NCI-H446 (cell line): ENCODE measurements around the gene RUSC1.
A peak's percentile ranks its signal among the peaks of the same experiment; 100 is the strongest.
"Not testable (repeated sequence)": the region's sequence is repeated elsewhere in the genome, so short reads cannot be mapped to it uniquely, and the experiment has no call there.

ENCODE experiments used
- DNase-seq, 2 experiments: peaks; one replicate each; lab custom pipeline; 2025; lab: John Stamatoyannopoulos, UW

Gene RUSC1, protein sequence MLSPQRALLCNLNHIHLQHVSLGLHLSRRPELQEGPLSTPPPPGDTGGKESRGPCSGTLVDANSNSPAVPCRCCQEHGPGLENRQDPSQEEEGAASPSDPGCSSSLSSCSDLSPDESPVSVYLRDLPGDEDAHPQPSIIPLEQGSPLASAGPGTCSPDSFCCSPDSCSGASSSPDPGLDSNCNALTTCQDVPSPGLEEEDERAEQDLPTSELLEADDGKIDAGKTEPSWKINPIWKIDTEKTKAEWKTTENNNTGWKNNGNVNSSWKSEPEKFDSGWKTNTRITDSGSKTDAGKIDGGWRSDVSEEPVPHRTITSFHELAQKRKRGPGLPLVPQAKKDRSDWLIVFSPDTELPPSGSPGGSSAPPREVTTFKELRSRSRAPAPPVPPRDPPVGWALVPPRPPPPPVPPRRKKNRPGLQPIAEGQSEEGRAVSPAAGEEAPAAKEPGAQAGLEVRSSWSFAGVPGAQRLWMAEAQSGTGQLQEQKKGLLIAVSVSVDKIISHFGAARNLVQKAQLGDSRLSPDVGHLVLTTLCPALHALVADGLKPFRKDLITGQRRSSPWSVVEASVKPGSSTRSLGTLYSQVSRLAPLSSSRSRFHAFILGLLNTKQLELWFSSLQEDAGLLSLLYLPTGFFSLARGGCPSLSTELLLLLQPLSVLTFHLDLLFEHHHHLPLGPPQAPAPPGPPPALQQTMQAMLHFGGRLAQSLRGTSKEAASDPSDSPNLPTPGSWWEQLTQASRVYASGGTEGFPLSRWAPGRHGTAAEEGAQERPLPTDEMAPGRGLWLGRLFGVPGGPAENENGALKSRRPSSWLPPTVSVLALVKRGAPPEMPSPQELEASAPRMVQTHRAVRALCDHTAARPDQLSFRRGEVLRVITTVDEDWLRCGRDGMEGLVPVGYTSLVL

DNA sequence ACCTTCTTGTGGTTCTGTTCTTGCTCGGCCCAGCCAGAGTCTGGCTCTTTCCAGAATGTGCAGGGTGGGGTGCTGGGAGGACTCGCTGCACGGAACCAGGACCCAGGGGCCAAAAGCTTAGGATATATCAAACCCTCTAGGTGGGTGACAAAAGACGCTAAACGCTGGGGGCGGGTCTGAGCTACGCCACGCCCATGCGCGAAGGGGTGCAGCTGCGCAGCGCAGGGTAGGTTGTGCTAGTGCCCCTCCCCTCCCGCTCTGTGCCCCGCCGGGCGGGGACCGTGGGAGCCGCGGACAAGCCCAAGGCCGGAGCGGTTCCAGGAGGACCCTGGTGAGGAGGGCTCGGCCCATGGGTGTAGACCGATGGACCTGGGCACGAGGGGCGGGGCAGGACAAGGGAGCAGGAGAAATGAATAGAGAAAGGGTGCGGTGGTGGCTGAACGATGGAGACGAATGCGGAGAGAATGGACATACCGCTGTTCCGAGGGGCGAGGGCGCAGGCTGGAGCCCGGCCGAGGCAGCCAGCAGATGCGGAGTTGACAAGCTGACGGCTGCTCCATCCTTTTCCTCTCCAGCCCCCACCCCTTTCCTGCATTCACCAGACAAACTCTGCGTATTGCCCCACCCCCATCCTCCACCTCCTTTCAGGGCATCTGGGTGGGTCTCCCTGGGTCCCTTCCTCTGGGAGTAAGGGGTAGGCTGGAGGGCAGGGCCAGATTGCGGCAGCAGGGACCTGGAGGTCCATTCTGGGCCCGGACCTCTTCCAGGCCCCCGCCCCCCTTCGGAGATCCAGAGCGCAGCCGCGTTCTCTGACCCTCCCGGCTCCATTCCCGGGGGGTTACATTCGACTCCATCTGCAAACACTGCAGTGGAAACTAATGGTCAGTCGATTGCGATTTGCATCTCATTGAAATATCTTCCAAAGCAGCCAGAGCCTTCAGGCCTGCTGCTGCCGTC, at the start of gene RUSC1:
TSS of gene RUSC1 (plus strand) at position 234 of the 957 bp plus-strand sequence. CDS start 880 bp downstream, outside the sequence.
- no peak for DNase-seq

DNA sequence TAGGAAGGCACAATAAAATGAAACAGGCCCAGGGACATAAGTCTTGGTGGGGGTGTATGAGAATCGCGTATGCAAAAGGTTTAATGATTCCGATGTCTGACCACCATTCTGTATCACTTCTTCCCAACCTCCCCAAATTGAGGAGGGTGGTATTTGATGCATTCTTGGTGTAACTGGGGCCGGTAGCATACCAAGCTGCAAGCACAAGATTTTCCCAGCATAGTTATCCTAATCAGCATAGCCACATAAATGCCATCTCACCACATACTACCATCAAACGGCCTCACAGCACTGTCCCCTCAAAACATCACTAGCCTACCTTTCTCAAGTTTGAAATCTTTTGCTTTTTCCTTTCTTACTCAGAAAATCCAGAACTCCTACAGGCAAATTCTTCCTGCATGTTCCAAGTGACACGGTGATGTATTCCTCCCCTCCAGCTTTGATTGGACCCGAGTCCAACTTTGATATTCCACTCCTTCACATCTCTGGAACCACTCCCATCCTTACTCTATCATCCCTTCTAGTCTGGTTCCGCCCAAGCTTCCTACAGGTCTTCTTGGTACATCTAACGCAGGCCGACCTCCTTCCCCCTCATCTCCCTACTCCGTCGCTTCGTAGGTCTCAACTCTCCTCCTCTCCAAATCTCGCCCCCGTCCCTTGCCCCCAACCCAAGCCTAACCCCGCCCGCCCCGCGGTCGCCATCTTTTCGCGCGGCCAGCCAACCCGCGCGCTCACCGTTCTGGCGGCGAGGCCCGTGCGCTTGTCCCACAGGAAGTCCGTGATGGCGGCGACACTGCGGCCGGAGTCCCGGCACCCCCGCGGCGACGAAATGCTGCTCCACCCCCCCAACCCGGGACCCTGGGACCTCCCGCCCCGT, 48.0 kb upstream of the RUSC1 start:
- peak; percentile 73 to 79 for DNase-seq

DNA sequence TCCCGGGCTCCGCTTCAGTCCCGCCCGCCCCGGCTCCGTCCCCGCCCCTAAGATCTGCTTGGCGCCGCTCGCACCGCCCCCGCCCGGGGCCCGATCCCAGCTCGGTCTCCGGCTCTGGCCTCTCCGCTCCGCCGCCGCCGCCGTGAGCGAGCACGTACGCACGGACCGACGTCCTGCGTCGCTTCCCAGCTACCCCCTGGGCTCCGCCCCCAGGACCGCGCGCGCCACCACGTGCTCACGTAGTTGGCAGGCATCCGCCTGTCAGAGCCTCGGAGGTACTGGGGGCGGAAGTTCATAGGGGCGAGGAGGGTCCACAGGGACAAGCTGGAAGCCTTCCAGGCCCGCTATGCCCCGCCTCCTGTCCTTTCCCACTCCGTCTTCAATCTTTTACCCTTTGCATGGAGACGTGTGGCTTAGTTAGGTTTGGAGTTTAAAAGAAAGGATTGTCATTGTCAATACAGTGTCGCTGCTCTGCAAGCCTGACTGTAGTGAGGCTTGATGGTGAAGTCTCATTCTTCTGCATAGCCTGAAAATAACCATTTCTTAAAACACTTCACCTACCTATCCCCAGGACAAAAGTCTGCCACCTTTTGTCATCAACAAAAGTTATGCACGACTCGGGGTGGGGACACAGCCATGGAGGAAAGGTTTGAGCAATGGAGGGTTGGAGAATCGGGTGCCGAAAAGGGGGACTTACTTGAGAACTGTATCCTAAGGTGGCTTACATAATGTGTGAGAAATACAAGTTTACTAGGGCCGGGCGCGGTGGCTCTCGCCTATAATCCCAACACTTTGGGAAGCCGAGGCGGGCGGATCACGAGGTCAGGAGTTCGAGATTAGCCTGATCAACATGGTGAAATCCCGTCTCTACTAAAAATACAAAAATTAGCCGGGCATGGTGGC, 47.1 kb upstream of the RUSC1 start, which contains the start of gene CLK2:
TSS of gene CLK2 (minus strand) at position 162 of the 903 bp plus-strand sequence. CDS start 2,527 bp downstream, outside the sequence.
- peak; percentile 96 to 100 for DNase-seq

DNA sequence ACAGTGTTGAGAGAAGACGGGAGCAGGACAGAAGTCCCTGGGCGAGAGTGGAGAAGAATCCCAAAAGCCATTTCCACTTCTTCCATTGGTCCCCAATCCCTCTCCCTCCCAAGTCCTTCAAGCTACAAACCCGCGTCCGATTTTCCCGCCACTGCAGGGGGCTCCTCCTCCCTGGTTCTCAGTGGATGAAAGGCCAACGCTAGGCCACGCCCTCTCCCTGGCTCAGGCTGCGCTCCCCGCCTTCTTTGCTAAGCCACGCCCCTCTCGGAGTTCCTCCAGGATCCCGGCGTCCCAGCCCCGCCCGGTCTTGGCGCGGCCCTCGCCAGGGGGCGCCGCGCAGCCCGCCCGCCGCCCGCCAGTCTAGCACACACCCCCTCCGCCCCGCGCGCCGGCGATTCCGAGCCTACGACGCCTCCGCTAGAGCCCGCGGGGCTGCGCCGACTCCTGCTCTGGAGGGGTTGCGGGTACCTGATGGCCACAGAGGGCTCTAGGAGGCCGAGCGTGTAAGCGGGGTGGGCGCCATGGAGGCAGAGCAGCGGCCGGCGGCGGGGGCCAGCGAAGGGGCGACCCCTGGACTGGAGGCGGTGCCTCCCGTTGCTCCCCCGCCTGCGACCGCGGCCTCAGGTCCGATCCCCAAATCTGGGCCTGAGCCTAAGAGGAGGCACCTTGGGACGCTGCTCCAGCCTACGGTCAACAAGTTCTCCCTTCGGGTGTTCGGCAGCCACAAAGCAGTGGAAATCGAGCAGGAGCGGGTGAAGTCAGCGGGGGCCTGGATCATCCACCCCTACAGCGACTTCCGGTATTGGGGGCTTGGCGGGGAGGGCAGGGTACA, 43.4 kb upstream of the RUSC1 start, which contains the start of gene HCN3:
TSS of gene HCN3 (plus strand) at position 394 of the 832 bp plus-strand sequence. CDS start at position 522, 128 bp downstream.
- peak; percentile 97 to 99 for DNase-seq

DNA sequence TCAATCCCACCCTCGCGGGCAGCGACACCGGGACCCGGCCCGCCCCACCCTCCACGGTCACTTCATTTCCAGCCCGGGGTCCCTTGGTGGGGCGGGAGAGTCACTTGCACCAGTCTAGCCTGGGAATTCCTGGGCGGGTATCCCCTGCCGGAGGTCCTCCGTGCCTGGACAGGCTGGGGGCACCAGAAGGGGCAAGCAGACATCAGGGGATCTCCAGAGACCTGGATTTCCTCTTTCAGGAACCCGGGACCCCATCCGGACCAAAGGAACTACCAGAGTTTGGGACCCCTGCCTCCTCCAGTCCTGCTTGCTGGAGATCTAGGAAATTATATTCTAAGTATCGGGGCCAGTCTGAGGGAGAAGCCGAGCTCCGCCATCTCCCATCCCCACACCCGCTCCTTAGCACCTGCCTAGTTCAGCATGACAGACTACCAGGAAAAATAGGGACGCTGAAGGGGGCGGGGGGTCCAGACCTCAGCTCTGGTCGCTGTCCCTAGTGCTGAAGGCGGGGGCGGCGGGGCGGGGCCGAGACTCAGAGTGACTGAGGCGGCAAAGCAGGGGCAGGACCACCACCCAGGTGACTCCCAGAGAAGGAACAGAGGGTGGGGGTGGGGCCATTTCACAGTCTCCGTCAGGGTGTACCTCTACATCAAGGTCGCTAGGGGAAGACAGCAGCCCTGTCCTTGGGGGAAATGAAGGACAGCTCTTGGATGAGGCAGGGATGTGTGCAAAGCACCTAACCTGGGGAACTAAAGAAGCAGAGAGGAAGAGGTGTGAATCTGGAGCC, 42.6 kb upstream of the RUSC1 start:
- peak; percentile 27 to 38 for DNase-seq

DNA sequence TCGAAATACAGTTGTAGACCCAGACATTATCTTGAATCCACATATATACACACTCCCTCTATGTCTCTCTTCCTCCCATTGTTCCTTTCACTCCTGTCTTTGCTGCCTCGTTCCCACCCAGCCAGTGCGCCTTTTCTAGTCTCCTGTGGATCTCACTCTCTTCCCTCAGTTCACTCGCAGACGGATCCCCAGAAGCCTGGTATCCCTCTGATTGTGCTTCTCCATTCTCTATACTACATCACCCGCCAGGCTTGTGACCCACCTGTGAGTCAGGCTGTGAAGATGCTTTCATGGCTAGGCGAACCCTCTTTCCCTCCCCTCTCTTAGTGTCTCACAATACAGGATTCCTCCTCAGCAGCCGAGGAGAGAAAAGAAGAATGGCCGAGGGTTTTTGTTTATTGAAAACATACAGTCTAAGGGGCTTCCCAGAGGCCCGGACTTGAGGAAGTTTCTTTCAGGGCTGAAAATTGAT, 42.0 kb upstream of the RUSC1 start:
- no peak for DNase-seq

DNA sequence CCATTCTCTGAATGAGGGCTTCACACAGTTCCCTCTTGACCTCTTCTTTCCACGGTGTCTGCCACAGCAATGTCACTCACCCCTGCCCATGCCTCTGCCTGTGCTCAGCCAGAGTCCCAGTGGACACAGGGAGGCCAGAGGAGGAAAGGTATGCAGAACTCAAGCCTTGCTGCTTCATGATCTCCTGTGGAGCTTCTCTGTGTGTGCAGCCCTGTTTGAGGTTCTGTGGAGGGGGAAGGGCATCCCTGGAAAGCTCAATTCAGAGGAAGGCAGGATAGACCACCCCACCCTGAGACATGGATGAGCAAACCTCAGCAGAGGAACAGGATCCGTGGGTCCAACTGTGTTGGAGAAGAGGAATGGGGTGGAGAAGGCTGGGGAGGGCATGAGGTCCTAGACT, 41.4 kb upstream of the RUSC1 start:
- no peak for DNase-seq

DNA sequence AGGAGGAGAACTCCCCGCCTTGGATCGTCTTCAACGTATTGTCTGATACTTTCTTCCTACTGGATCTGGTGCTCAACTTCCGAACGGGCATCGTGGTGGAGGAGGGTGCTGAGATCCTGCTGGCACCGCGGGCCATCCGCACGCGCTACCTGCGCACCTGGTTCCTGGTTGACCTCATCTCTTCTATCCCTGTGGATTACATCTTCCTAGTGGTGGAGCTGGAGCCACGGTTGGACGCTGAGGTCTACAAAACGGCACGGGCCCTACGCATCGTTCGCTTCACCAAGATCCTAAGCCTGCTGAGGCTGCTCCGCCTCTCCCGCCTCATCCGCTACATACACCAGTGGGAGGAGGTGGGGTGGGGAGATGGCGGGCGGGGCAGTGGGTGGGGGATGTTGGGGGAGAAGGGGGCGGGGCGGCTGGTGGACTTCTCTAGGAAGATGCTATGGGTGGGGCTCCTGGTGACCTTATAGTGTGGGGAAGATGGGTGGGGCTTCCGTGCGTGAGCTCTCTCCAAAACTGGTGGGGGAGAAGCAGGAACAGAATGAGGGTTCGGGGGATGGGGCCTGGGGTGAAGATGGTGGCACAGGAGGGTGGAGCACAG, 38.1 kb upstream of the RUSC1 start:
- DNase-seq: no peak

DNA sequence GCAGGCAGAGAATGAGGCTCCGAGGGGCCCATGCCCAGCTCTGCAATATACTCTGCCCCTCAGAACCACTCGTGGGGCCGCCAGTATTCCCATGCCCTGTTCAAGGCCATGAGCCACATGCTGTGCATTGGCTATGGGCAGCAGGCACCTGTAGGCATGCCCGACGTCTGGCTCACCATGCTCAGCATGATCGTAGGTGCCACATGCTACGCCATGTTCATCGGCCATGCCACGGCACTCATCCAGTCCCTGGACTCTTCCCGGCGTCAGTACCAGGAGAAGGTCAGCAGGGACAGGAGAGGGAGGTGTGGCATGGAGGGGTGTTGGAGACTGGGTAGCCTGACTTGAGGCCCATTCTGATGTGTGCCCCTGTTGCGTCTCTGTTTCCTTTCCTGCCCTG, 36.2 kb upstream of the RUSC1 start:
- no peak for DNase-seq

DNA sequence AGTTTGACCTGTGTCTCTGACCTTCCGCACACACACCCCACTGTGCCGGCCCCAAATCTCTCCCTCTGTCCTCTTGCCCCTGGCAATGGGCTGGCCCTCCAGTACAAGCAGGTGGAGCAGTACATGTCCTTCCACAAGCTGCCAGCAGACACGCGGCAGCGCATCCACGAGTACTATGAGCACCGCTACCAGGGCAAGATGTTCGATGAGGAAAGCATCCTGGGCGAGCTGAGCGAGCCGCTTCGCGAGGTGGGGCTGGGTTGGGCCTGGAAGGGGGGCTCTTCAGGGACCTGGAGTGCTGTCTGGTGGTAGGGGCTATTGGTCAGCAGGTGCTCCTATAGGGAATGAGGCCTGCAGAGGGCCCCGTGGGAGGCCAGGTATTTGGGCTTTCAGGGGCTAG, 35.6 kb upstream of the RUSC1 start:
- DNase-seq: no peak

DNA sequence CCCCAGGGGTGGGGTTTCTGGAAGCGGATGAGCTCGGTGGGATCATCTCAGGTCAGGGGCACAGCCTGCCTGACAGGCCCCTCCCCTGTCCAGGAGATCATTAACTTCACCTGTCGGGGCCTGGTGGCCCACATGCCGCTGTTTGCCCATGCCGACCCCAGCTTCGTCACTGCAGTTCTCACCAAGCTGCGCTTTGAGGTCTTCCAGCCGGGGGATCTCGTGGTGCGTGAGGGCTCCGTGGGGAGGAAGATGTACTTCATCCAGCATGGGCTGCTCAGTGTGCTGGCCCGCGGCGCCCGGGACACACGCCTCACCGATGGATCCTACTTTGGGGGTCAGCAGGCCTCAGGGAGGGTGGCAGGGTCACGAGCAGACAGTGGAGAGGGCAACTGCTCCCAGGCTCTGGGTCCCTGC, 35.1 kb upstream of the RUSC1 start:
- DNase-seq: no peak

DNA sequence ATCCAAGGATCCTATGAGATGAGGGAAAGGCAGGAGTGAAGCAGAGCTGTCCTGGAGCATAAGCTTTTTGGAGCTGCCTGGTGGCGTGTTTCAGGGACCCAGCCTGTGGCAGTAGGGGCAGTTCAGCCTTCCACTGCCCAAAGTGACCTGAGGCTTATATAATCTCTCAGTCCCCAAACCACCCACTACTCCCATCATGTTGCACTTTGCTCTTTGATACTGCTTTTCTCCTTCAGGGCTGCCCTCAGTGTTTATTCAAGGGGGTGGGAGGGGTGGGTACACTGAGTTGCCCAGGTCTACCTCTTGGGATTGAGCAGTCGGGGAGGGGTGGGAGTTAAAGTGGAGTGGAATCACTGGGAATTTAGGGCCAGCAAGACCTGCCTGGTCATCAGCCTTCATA, 34.1 kb upstream of the RUSC1 start:
- no peak for DNase-seq

DNA sequence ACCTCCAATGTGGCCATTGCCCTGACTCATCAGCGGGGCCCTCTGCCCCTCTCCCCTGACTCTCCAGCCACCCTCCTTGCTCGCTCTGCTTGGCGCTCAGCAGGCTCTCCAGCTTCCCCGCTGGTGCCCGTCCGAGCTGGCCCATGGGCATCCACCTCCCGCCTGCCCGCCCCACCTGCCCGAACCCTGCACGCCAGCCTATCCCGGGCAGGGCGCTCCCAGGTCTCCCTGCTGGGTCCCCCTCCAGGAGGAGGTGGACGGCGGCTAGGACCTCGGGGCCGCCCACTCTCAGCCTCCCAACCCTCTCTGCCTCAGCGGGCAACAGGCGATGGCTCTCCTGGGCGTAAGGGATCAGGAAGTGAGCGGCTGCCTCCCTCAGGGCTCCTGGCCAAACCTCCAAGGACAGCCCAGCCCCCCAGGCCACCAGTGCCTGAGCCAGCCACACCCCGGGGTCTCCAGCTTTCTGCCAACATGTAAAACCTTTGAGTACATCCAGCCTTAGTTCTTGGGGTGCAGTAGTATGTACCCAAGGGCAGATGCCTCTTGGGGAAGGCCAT, 32.6 kb upstream of the RUSC1 start:
- DNase-seq: no peak

DNA sequence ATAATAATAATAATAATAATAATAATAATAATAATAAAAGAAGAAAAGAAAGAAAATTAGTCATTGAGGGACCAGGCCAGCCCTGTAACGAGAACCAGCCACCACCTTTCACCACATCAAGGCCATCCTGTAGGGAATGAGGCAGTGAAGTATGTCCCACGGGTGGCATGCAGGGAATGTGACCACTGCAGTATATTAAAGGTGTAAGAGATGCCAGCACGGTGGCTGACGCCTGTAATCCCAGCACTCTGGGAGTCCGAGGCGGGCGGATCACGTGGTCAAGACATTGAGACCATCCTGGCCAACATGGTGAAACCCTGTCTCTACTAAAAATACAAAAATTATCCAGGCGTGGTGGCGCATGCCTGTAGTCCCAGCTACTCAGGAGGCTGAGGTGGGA, 29.7 kb upstream of the RUSC1 start:
- not testable (repeated sequence) for DNase-seq

DNA sequence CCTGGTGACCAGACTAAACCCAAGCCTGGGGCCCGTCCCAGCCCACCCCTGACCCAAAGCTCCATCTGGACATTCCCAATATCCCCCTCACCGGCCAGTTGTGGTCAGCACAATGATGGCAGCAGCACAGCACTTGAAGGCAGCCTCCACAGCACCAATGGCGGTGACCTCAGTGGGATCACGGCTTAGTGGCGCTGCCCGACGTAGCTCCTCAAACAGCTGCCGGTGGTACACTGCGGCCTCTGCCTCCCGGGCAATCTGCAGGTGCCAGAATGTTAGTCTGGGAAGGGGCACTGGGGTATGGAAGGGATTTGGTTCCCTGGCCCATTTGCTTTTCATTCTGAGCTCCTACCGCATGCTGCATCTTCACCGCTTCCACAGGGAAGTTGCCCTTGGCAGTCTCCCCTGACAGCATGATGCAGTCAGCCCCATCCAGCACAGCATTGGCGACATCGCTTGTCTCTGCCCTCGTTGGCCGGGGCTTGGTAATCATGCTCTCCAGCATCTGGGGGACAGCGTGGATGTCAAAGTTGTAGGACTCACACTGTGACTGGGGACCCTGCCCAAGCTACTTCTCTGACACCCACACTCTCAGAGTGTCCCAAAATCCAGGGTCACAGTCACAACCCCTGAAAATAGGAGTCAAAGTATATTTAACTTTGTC, 27.5 kb upstream of the RUSC1 start:
- DNase-seq: no peak

DNA sequence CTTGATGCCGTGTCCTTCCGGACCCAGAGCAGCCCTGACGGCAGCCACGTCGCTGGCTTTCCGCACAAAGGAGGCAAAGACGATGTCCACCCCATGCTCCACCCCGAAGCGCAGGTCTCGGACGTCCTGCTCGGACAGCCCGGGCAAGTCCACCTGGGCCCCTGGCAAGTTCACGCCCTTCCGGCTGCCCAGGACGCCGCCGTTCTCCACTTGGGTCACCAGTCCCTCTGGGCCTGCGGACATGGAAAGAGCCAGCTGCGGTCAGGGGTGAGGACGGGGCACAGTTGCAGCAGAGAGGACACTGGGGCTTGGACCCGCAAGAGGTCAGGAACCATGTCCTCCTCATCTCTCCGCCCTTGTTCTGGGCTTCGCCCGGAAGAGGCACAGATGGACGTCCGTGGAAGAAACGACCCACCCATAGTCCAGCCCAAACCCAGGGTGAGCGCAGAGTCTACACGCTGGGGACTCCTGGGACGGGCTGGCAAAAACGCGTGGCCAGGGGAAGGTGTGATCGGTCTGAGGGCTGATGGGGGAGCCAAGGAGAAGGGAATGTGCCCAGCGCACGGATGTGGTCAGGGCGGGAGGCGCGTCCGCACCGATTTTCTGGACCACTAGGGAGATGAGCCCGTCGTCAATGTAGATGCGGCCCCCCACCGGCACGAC, 26.0 kb upstream of the RUSC1 start:
- no peak for DNase-seq
